GM12878 (cell line): ENCODE measurements around the gene TMBIM6.

Experiments used
- BCL3 ChIP-seq: IDR thresholded peaks from 2 replicates; pipeline ENCODE4 v1.6.1; 2011; ENCODE audit warnings: borderline replicate concordance, low read depth, mild to moderate bottlenecking, moderate library complexity, low read length; ENCODE audit not compliant: insufficient read depth, poor library complexity, severe bottlenecking
- CHD2 ChIP-seq: IDR thresholded peaks from 2 replicates; pipeline ENCODE4 v1.6.1; 2011; ENCODE audit warnings: low read depth, low read length, improper control_type of control experiment, borderline replicate concordance
- MXI1 ChIP-seq: fragments of 150-350 bp; IDR thresholded peaks from 2 replicates; pipeline ENCODE4 v1.6.1; 2011; ENCODE audit warnings: low read depth, mild to moderate bottlenecking, inconsistent platforms, low read length, improper control_type of control experiment
- TARDBP ChIP-seq: IDR thresholded peaks from 2 replicates; pipeline ENCODE4 v1.6.1; 2016; ENCODE audit warnings: borderline replicate concordance
- TF ChIP-seq, protein P1 (sequence below): IDR thresholded peaks from 2 replicates; pipeline ENCODE4 v1.6.1; 2012; ENCODE audit warnings: low read depth, low read length, improper control_type of control experiment

DNA sequence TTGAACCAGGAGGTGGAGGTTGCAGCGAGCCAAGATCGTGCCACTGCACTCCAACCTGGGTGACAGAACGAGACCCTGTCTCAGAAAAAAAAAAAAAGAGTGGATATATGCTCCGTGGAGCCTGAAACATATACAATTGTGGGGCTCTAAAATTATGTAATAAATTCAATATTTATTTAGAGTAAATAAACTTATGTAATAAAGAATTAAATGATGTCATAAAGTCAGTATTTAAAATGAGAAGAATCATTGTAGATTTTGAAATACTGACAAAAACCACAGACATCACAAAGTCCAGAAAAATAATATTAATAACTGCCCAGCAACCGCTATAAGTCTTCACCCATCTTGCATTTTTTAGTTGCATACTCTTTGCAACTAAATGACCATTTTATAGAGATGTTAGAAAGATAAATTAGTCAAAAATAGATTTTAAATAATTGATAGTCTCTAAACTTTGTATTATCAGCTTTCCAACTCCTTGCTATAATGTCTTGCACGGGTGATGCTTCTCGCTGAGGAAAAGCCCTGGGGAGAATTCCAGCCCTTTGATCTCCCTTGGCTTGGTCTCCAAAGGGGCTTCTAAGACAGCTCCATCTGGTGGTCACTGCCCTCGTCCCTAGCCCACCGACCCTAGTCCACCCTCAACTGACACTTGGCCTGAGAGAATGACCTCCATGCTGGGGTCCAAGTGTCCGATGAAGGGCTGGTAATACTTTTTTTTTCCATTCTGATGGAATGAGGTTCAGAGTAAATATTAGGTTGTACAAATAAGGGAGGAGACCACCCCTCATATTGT lies 7.9 kb upstream of the TMBIM6 start:
- TF ChIP-seq MXI1 (no peak), CHD2 (no peak), BCL3 (no peak), TARDBP (no peak)
- TF ChIP-seq, protein P1, sequence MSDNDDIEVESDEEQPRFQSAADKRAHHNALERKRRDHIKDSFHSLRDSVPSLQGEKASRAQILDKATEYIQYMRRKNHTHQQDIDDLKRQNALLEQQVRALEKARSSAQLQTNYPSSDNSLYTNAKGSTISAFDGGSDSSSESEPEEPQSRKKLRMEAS, result no peak
